Epithelial cell of alveolus of lung (primary cell): ENCODE measurements around the gene RNFT1. TPM values are rescaled to one million over a fixed set of nuclear protein-coding genes. Genes with fewer than 3 reads are reported as not detected.

ENCODE experiments used
- total RNA-seq: library from RNA; depleted of rRNA; stranded (reverse); fragments of >200 nt; gene quantifications from 2 replicates; pipeline ENCODE4 v1.2.1, GENCODE V29; 2015

The RNFT1 gene, protein sequence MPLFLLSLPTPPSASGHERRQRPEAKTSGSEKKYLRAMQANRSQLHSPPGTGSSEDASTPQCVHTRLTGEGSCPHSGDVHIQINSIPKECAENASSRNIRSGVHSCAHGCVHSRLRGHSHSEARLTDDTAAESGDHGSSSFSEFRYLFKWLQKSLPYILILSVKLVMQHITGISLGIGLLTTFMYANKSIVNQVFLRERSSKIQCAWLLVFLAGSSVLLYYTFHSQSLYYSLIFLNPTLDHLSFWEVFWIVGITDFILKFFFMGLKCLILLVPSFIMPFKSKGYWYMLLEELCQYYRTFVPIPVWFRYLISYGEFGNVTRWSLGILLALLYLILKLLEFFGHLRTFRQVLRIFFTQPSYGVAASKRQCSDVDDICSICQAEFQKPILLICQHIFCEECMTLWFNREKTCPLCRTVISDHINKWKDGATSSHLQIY
- total RNA-seq = 8.3 and 9.1 TPM in 2 replicates

GRCh38 chr17:59964482-59965328 is at the start of gene RNFT1:
Gene RNFT1 (minus strand): TSS chr17:59964740. CDS start chr17:59964663, 77 bp downstream.

Other genes starting within 250 kb of the RNFT1 start
- gene TUBD1, start 71.8 kb downstream of the RNFT1 start, total RNA-seq = 4.3 and 10.4 TPM in 2 replicates
- 12.3 and 15.0 TPM in 2 replicates for gene RPS6KB1, start 71.6 kb downstream of the RNFT1 start, total RNA-seq
- 28.7 and 54.9 TPM in 2 replicates for gene HEATR6, start 114.2 kb upstream of the RNFT1 start, total RNA-seq
- gene CA4, start 185.2 kb upstream of the RNFT1 start, total RNA-seq = not detected in 2 replicates